ENCODE results near the gene EXT2. TPM values are rescaled to one million over a fixed set of nuclear protein-coding genes. Genes with fewer than 3 reads are reported as not detected.

EXT2 gene
- total and polyA plus RNA-seq, 2 of the 13 experiments (the other 11 are each of a cell fraction or from before 2014, with no cell fraction given): 61.5 to 68.7 TPM

GRCh38 chr11:44243595-44244343 lies 148.3 kb downstream of the EXT2 start (continued):
- TF ChIP-seq GATAD1 (CRISPR knock-in tag; IDR thresholded peaks at IDR 0.05): no peak
- no peak for TF ChIP-seq ZNF883 (CRISPR knock-in tag; IDR thresholded peaks at IDR 0.05; ENCODE audit: not compliant biosample characterization)
- no peak for TF ChIP-seq ZNF414 (CRISPR knock-in tag; IDR thresholded peaks at IDR 0.05)
- TF ChIP-seq ZNF510 (CRISPR knock-in tag; IDR thresholded peaks at IDR 0.05; ENCODE audit: low read depth): no peak
- TF ChIP-seq ZMAT3 (CRISPR knock-in tag; conservative IDR thresholded peaks at IDR 0.05): no peak
- no peak for TF ChIP-seq ZNF589 (CRISPR knock-in tag; conservative IDR thresholded peaks at IDR 0.05)
- no peak for TF ChIP-seq ZC3H4 (CRISPR knock-in tag; IDR thresholded peaks at IDR 0.05; ENCODE audit: borderline replicate concordance)
- peak; percentile 64; the same call in 1 of the 2 replicates for TF ChIP-seq NFIC (IDR thresholded peaks at IDR 0.05; ENCODE audit: low read length)
- peak; percentile 35; the same call in 1 of the 2 replicates for TF ChIP-seq ELF1 (CRISPR knock-in tag; IDR thresholded peaks at IDR 0.05)
- peak; percentile 81; the same call in 1 of the 2 replicates for TF ChIP-seq MLXIP (CRISPR knock-in tag; IDR thresholded peaks at IDR 0.05; ENCODE audit: borderline replicate concordance)
- no peak for TF ChIP-seq ZNF703 (CRISPR knock-in tag; IDR thresholded peaks at IDR 0.05; ENCODE audit: borderline replicate concordance)
- no peak for TF ChIP-seq ZNF33A (CRISPR knock-in tag; IDR thresholded peaks at IDR 0.05; ENCODE audit: borderline replicate concordance)
- TF ChIP-seq ZGPAT (CRISPR knock-in tag; IDR thresholded peaks at IDR 0.05): peak; percentile 62
- TF ChIP-seq ZNF513 (CRISPR knock-in tag; conservative IDR thresholded peaks at IDR 0.05): no peak
- 0 out of 2 replicates have a peak, but pooled peaks have one; percentile 24 for TF ChIP-seq ZNF121 (CRISPR knock-in tag; IDR thresholded peaks at IDR 0.05)
- TF ChIP-seq RAD51 (IDR thresholded peaks at IDR 0.05; ENCODE audit: borderline replicate concordance): no peak
- TF ChIP-seq MED1 (CRISPR knock-in tag; IDR thresholded peaks at IDR 0.05): peak; percentile 56; the same call in 1 of the 2 replicates
- no peak for TF ChIP-seq ZMAT5 (CRISPR knock-in tag; IDR thresholded peaks at IDR 0.05; ENCODE audit: borderline replicate concordance, low read depth)
- no peak for TF ChIP-seq TAF15 (IDR thresholded peaks at IDR 0.05; ENCODE audit: low read depth, low read length, poor library complexity, severe bottlenecking)
- no peak for TF ChIP-seq NRL (CRISPR knock-in tag; IDR thresholded peaks at IDR 0.05; ENCODE audit: borderline replicate concordance)
